ENCODE measurements around the gene GALNT9.

GALNT9 gene

GRCh38 chr12:132251741-132252490, 77.5 kb downstream of the GALNT9 start:
- Histone ChIP-seq H3K4me3 (ENCODE audit: low read depth in 1 of 2, low read length in 2 of 2) (no peak overlapping the region), H3K27ac (ENCODE audit: low read length) (no peak overlapping the region), H3K9ac (ENCODE audit: low read depth, low read length) (no peak overlapping the region), H3K4me2 (ENCODE audit: insufficient read depth, low read length) (no peak overlapping the region), H3K4me1 (ENCODE audit: insufficient read depth, low read length) (no peaks in the 10 kb centered on the region), H2AFZ (ENCODE audit: low read depth, low read length) (no peak overlapping the region), H3K36me3 (ENCODE audit: insufficient read depth, low read length) (no peaks in the 10 kb centered on the region), H3K9me3 (ENCODE audit: insufficient read depth, low read length, severe bottlenecking) (no peaks in the 10 kb centered on the region), H3K79me2 (ENCODE audit: insufficient read depth, low read length) (no peaks in the 10 kb centered on the region), H4K20me1 (ENCODE audit: insufficient read depth, low read length) (no peaks in the 10 kb centered on the region), H3K27me3 (ENCODE audit: insufficient read depth, low read length, poor library complexity) (no peaks in the 10 kb centered on the region)
- no peak for ATAC-seq (ENCODE audit: insufficient read depth, low read depth)
- no peak for DNase-seq
- no peak for TF ChIP-seq EZH2 (IDR thresholded peaks at IDR 0.05; ENCODE audit: borderline replicate concordance, low read depth, low read length, severe bottlenecking)
- no peak for TF ChIP-seq CTCF (IDR thresholded peaks at IDR 0.05; ENCODE audit: borderline replicate concordance, extremely low read depth, low read length, poor library complexity, severe bottlenecking)

GRCh38 chr12:132251310-132251709, 78.1 kb downstream of the GALNT9 start:
- DNase-seq: no peak
- no peak for ATAC-seq (ENCODE audit: insufficient read depth, low read depth)
- no peak overlapping the region for H3K27ac ChIP-seq (ENCODE audit: low read length)
- H3K4me3 ChIP-seq (ENCODE audit: low read depth in 1 of 2, low read length in 2 of 2): no peak overlapping the region
- H4K20me1 ChIP-seq (ENCODE audit: insufficient read depth, low read length): no peaks in the 10 kb centered on the region
- H3K9ac ChIP-seq (ENCODE audit: low read depth, low read length): no peak overlapping the region
- no peak overlapping the region for H2AFZ ChIP-seq (ENCODE audit: low read depth, low read length)
- H3K4me2 ChIP-seq (ENCODE audit: insufficient read depth, low read length): no peak overlapping the region
- no peaks in the 10 kb centered on the region for H3K79me2 ChIP-seq (ENCODE audit: insufficient read depth, low read length)
- H3K9me3 ChIP-seq (ENCODE audit: insufficient read depth, low read length, severe bottlenecking): no peaks in the 10 kb centered on the region
- H3K4me1 ChIP-seq (ENCODE audit: insufficient read depth, low read length): no peaks in the 10 kb centered on the region
- H3K36me3 ChIP-seq (ENCODE audit: insufficient read depth, low read length): no peaks in the 10 kb centered on the region
- no peaks in the 10 kb centered on the region for H3K27me3 ChIP-seq (ENCODE audit: insufficient read depth, low read length, poor library complexity)
- TF ChIP-seq CTCF (IDR thresholded peaks at IDR 0.05; ENCODE audit: borderline replicate concordance, extremely low read depth, low read length, poor library complexity, severe bottlenecking): no peak
- TF ChIP-seq EZH2 (IDR thresholded peaks at IDR 0.05; ENCODE audit: borderline replicate concordance, low read depth, low read length, severe bottlenecking): no peak

GRCh38 chr12:132250707-132251106, 78.7 kb downstream of the GALNT9 start:
- Histone ChIP-seq H3K27ac (ENCODE audit: low read length) (no peak overlapping the region), H3K4me2 (ENCODE audit: insufficient read depth, low read length) (no peak overlapping the region), H3K4me3 (ENCODE audit: low read depth in 1 of 2, low read length in 2 of 2) (no peak overlapping the region), H3K9me3 (ENCODE audit: insufficient read depth, low read length, severe bottlenecking) (no peaks in the 10 kb centered on the region), H3K36me3 (ENCODE audit: insufficient read depth, low read length) (no peaks in the 10 kb centered on the region), H2AFZ (ENCODE audit: low read depth, low read length) (no peak overlapping the region), H3K9ac (ENCODE audit: low read depth, low read length) (no peak overlapping the region), H3K27me3 (ENCODE audit: insufficient read depth, low read length, poor library complexity) (no peaks in the 10 kb centered on the region), H4K20me1 (ENCODE audit: insufficient read depth, low read length) (no peaks in the 10 kb centered on the region), H3K4me1 (ENCODE audit: insufficient read depth, low read length) (no peaks in the 10 kb centered on the region), H3K79me2 (ENCODE audit: insufficient read depth, low read length) (no peaks in the 10 kb centered on the region)
- ATAC-seq (ENCODE audit: insufficient read depth, low read depth): no peak
- no peak for DNase-seq
- TF ChIP-seq EZH2 (IDR thresholded peaks at IDR 0.05; ENCODE audit: borderline replicate concordance, low read depth, low read length, severe bottlenecking) (no peak), CTCF (IDR thresholded peaks at IDR 0.05; ENCODE audit: borderline replicate concordance, extremely low read depth, low read length, poor library complexity, severe bottlenecking) (no peak)

Measured in DND-41 (cell line).